KBM-7 (cell line): Measurements from ENCODE around the gene FAM181A.

ENCODE experiments used
- DNase-seq: peaks from one replicate; pipeline ENCODE4 v3.0.0-alpha.2; 2015
- in situ Hi-C: fragments of 300-500 bp; cut with MboI; formaldehyde crosslinking; loops from 2 replicates; pipeline ENCODE4 v1.14.3; 2020; ENCODE audit warnings: low sequenced_read_pairs, low pct_unique_long_range_greater_than_20kb, mixed read lengths

FAM181A gene

DNA sequence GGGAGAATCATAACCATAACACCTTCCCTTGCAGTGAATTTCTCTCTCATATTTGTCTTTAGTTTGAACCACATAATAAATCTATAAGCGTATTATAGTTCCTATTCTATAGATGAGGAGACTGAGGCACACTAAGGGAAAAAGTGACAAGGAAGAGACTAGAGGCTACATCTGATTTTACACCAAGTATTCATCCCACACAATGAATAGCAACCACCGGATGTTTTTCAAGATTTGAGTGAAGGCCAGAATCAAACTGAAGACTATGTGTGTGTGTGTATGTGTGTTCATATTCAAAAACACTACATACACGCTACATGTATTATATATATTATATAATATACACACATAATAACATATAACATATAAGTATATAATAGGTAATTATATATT, 44.5 kb downstream of the FAM181A start:
- DNase-seq, result no peak
- in situ Hi-C loops, result no loop called here

DNA sequence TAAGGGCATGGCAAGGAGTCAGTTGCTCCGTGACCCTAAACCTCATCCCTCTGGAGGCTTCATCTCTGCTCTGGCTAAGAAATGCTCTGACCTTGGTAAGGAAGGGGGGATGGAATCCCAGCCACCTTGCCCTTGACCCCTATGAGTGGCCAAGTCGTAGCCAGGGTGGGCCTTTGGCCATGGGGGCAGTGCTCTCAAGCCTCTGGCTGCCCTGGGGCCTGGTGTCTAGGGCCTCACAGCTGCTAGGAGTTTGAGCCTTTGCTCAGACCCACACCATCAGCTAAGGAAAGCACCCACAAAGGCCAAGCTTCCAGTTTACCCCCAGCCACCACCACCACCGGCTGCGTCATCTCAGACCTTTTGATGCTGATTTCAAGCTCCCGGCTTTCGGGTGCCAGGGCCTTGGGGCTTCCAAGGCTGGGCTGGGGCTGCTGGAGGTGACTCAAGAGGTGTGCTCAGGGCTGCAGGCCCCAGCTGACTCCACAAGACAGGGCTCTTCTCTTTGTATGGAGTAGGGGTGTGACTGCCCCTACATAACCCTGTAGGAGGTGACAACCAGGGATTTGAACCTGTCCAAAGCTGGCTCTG, 45.6 kb downstream of the FAM181A start:
- DNase-seq, result no peak
- in situ Hi-C loops, result no loop called here

DNA sequence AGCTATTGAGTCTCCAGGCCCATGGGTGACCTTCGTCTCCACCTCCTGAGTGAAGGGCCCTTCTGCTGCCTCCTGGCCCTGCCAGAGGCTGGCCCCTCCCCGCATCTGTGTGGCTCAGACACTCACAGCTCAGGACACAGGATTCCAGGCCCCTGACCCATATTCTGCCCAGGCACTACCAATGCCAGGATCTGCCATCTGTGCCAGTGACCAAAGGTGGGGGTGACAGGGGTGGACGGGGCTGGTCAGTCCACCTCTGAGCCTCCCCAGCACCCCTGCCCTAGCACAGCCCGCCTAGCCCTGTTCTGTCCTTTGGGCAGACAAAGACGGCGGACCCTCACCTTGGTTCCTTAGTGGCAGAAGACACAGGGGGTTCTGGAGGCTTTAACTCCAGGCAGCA, 46.5 kb downstream of the FAM181A start:
- in situ Hi-C loops, result no loop called here
- no peak for DNase-seq

DNA sequence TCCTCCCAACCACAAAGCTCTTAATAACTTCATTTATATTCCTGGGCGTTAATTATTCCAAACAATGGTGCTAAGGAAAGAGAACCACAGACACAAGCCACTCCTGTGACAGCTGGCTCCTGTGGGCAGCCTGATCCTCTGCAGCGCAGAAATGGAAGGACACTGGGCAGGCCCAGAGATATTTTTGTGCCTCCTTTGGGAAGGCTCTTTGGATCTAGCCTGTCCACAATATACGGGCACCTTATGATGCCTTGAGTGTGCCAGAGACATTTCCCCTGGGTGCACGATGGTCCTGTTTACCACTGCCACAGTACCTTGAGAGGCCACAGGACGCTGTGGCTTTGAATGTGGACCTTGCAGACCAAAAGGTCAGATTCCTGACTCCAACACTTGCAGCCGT, 47.2 kb downstream of the FAM181A start:
- DNase-seq, result no peak
- in situ Hi-C loops, result no loop called here

DNA sequence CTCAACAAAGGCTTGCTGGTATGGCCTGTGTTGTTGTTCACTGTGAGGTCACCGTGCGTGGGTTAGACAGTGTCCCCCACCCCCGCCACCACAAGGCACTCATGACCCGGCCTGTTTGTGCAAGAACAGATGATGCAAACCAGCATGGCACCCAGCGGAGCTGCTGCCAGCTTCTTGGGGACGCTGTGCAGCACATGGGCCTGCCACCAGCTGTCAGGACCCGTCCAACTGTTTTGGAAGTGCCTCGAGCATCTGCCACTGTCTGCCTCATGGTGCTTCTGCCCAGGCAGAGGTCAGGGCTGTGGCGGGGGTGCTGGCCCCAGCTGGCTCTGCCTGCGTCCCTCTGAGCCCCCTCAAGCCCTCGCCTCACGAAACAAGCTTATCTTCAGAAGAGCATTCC, 47.7 kb downstream of the FAM181A start:
- in situ Hi-C loops, result no loop called here

DNA sequence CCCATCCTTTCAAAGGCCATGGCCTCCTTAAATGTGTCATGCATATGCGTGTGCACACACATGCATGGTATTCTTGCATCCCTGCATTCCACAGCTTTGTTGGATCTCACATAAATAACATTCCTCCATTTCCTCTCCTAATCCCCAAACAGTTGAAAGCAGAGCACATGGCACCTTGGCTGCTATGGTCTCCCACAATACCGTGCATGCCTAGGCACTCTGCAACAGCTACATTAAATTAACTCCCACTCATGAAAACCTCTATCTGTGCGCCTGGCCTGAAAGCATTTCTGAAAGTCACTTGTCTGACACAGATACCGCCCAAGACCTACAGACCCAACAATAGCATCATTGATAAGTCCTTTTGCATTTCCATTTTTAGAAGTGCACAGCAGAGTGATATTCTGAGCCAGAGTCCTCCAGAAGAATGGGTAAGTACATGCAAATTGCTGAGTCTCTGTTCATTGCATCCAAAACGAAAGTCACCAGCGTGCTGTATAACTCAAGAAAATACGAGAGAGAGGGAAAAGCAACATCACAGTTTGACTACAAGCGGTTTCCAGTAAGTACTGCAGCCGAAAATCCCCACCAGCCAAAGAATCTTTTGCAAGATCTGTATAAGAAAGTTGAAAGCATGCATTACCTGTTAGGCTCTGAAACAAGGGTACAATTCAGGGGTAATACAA, 48.8 kb downstream of the FAM181A start:
- in situ Hi-C loops, result no loop called here
- DNase-seq, result no peak

More for the DNA sequence above, 47.7 kb downstream of the FAM181A start:
- DNase-seq, result no peak

DNA sequence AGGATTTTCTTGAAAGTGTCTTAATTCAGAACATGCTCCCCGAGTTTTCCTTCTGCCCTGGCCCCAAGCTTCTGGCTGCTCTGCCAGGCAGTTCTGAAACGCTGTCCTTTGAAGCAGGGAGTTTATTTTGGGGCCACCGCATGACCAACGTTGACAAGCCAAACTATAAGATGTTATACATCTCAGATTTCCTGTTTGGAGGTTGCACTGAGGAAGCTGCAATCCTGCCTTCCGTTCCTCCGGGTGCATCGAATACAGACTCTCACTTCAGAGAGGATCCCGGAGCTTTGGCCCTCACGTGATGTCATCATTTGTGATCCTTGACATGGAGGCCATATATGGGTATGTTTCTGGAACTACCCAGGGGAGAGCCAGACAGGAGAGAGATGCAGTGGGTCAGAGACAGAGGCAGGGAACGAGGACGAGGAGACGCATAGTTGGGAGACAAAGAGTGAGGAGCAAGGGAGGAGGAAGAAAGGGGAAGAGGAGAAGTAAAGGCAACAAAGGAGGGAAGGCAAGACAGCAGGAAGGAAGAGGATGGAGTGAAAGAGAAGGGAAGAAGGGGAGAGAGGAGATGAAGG, 49.4 kb downstream of the FAM181A start, which contains the start of gene ASB2:
TSS of gene ASB2 (minus strand) at position 94 of the 581 bp plus-strand sequence. CDS start 12,031 bp downstream, outside the sequence.
- DNase-seq, result no peak
- in situ Hi-C loops, result no loop called here

DNA sequence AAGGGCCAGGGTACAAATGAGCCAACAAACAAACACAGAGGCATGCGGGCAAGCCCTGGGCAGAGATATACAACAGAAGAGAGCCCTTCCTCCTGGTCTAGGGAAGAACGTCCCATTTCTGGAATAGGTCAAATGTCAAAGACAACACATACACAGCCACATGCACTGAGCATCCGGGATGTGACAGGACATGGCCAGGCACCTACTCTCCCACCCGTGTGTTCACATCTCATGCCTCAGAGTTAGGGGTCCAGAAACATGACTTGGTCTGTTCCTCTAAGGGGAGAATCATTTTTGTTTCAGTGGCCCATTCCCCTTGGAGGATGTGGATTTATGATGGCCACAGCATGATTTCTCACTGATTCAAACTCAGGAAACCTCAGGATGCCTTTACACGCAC, 50.0 kb downstream of the FAM181A start:
- no peak for DNase-seq
- in situ Hi-C loops, result no loop called here

DNA sequence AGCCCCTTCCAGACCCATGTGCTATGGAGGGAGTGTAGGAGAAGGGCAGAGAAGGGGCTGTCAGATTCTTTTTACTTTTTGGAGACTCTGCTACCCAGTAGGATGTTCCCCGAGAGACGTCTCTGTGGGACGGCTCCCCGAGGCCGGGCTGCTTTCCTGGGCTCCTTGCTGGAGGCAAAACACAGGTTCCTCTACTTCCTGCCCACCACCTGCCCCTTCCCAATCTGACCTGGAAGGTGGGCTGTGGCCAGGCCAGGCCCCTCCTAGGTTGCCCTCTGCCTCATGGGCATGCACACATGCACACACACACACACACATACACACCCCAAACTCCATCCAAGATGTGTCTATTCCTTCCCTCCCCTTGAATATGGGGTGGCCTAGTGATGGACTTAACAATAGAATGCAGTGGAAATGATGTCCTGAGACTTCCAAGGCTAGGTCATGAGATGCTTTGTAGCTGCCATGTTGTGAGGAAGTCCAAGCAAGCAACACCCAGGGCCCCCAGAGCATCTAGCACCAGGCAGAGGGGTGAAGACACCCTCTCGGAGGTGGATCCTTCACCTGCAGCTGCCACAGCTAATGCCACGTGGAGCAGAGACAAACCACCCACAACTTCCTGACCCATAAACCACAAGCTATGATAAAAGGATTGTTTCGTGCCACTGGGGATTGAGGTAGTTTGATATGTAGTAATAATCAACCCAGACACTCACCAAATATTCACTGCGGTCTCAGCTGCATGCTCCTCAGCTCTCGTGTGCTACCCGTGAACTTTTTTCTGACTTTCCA, 50.8 kb downstream of the FAM181A start:
- DNase-seq, result peak; percentile 50
- in situ Hi-C loops, result no loop called here

DNA sequence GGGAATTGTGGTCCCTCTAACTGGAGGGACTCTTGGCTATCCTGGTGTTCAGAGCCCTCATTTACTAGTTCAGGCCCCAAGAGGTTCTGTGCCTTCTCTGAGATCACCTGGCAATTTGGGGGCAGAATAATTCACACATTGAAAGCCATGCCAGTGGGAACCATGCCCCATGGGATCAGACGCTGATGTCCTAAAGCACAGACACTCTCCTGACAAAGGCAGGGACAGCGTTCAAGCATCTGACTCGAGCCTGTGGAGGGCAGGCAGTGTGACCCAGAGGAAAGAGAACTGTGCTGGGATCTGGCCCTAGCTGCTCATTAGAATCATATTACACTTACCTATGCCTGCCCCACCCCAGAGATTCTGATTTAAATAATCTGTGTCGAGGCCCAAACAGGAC, 51.6 kb downstream of the FAM181A start:
- DNase-seq, result no peak

More for the DNA sequence above, 51.6 kb downstream of the FAM181A start:
- in situ Hi-C loops, result no loop called here
